ENCODE data around the gene GNG2. TPM values are rescaled to one million over a fixed set of nuclear protein-coding genes. Genes with fewer than 3 reads are reported as not detected.

GNG2 gene
- total RNA-seq, 1 donor from 2014 or later = 56.8 TPM

GRCh38 chr14:51871846-51872245 lies 11.4 kb downstream of the GNG2 start:
- Histone ChIP-seq H2AFZ (replicated peaks) (no peak overlapping the region), H3K27ac (no peak overlapping the region), H3K36me3 (no peaks in the 10 kb centered on the region), H3K4me1 (no peaks in the 10 kb centered on the region), H3K4me2 (no peak overlapping the region), H3K79me2 (ENCODE audit: low read depth) (peaks cover 7% of the 10 kb centered on the region), H3K4me3 (no peak overlapping the region), H3K27me3 (no peaks in the 10 kb centered on the region), H3K9ac (no peak overlapping the region), H4K20me1 (ENCODE audit: low read depth) (peaks cover 6% of the 10 kb centered on the region), H3F3A (ENCODE audit: low read depth) (no peaks in the 10 kb centered on the region), H3K9me3 (ENCODE audit: low read depth) (no peaks in the 10 kb centered on the region)
- Mint-ChIP-seq H3K27ac (peak overlapping the region; percentile 26), H3K4me3 (no peak overlapping the region), H3K36me3 (peaks cover 2% of the 10 kb centered on the region), H3K4me1 (peaks cover 22% of the 10 kb centered on the region), H3K27me3 (ENCODE audit: insufficient read depth, low read depth) (no peaks in the 10 kb centered on the region), H3K9me3 (no peaks in the 10 kb centered on the region)
- TF ChIP-seq EZH2phosphoT487 (IDR thresholded peaks at IDR 0.05) = no peak
- no peak for TF ChIP-seq EZH2 (IDR thresholded peaks at IDR 0.05)
- TF ChIP-seq, protein P1, sequence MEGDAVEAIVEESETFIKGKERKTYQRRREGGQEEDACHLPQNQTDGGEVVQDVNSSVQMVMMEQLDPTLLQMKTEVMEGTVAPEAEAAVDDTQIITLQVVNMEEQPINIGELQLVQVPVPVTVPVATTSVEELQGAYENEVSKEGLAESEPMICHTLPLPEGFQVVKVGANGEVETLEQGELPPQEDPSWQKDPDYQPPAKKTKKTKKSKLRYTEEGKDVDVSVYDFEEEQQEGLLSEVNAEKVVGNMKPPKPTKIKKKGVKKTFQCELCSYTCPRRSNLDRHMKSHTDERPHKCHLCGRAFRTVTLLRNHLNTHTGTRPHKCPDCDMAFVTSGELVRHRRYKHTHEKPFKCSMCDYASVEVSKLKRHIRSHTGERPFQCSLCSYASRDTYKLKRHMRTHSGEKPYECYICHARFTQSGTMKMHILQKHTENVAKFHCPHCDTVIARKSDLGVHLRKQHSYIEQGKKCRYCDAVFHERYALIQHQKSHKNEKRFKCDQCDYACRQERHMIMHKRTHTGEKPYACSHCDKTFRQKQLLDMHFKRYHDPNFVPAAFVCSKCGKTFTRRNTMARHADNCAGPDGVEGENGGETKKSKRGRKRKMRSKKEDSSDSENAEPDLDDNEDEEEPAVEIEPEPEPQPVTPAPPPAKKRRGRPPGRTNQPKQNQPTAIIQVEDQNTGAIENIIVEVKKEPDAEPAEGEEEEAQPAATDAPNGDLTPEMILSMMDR (IDR thresholded peaks at IDR 0.05) = no peak
- no peak for DNase-seq (ENCODE audit: low spot score)

DNA sequence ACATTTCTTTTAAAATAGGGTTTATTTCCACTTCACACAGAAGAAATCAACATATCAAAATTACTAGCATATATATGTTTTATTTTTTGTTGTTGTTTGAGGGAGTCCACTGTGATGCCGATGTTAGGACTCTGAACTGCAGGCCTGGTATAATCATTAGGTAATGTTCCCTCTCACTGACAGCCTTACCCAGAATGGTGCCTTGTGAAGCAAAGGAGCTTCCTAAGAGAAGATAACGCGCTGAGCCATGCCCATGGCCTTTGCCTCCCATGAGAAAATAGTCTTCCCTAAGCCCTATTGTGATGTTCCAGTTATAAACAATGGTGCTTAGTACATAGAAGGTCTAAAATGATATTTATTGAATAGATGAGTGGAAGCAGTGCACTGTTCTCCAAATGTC lies 12.0 kb downstream of the GNG2 start:
- Mint-ChIP-seq H3K4me1 (peaks cover 28% of the 10 kb centered on the region), H3K9me3 (no peaks in the 10 kb centered on the region), H3K27ac (no peak overlapping the region), H3K4me3 (no peak overlapping the region), H3K27me3 (ENCODE audit: insufficient read depth, low read depth) (no peaks in the 10 kb centered on the region), H3K36me3 (peaks cover 2% of the 10 kb centered on the region)
- Histone ChIP-seq H3K9ac (no peak overlapping the region), H3K27ac (no peak overlapping the region), H4K20me1 (ENCODE audit: low read depth) (peaks cover 6% of the 10 kb centered on the region), H3K9me3 (ENCODE audit: low read depth) (no peaks in the 10 kb centered on the region), H2AFZ (replicated peaks) (no peak overlapping the region), H3K4me3 (no peak overlapping the region), H3K79me2 (ENCODE audit: low read depth) (peaks cover 7% of the 10 kb centered on the region), H3K4me2 (no peak overlapping the region), H3F3A (ENCODE audit: low read depth) (no peaks in the 10 kb centered on the region), H3K36me3 (no peaks in the 10 kb centered on the region), H3K4me1 (no peaks in the 10 kb centered on the region), H3K27me3 (no peaks in the 10 kb centered on the region)
- DNase-seq (ENCODE audit: low spot score) = no peak
- TF ChIP-seq EZH2 (IDR thresholded peaks at IDR 0.05) = no peak
- TF ChIP-seq, protein P1 (IDR thresholded peaks at IDR 0.05) = no peak
- TF ChIP-seq EZH2phosphoT487 (IDR thresholded peaks at IDR 0.05) = no peak

DNA sequence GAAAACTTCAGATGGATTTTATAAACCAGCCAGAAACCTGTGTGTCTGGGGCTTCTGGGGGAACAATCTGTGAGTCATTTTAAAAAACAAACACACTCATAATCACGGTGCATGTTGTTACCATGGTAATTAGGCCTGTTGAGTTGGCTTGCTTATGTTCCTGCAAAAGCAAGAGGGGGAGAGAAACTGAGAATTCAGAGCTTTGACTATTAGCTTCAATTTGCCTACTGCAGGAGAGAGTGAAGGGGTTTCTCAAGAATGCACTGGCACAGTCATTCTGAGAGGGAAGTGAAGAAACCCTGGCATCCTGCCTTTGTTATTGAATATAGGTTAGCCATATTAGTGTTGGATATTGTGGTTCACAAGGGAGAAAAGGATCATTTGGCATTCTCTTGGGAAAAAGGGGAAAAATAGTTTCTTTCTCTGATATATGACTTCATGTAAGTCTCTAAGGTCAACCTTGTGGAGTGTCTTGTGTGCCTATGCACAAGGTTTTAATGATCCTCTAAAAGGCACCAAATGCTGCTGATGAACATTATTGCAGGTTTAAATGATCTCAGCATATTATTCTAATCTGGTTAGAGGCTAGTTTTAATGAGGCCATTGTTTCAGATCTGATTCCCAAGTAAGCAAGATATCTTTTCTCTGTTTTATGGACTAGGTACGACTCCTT lies 12.9 kb downstream of the GNG2 start:
- Histone ChIP-seq H3K4me3 (no peak overlapping the region), H3K4me2 (no peak overlapping the region), H2AFZ (replicated peaks) (no peak overlapping the region), H3K4me1 (no peaks in the 10 kb centered on the region), H3F3A (ENCODE audit: low read depth) (no peaks in the 10 kb centered on the region), H3K27me3 (no peaks in the 10 kb centered on the region), H3K9ac (no peak overlapping the region), H4K20me1 (ENCODE audit: low read depth) (peaks cover 6% of the 10 kb centered on the region), H3K27ac (no peak overlapping the region), H3K9me3 (ENCODE audit: low read depth) (no peaks in the 10 kb centered on the region), H3K79me2 (ENCODE audit: low read depth) (peaks cover 7% of the 10 kb centered on the region), H3K36me3 (no peaks in the 10 kb centered on the region)
- DNase-seq (ENCODE audit: low spot score) = no peak
- H3K4me3 Mint-ChIP-seq = no peak overlapping the region
- no peaks in the 10 kb centered on the region for H3K9me3 Mint-ChIP-seq
- H3K27me3 Mint-ChIP-seq (ENCODE audit: insufficient read depth, low read depth) = no peaks in the 10 kb centered on the region
- TF ChIP-seq EZH2phosphoT487 (IDR thresholded peaks at IDR 0.05) (no peak), EZH2 (IDR thresholded peaks at IDR 0.05) (no peak)
- TF ChIP-seq, protein P1 (IDR thresholded peaks at IDR 0.05) = no peak
- H3K36me3 Mint-ChIP-seq = peaks cover 2% of the 10 kb centered on the region
- peak overlapping the region; percentile 70 for H3K27ac Mint-ChIP-seq
- H3K4me1 Mint-ChIP-seq = peaks cover 29% of the 10 kb centered on the region

Data from neural progenitor cell (in vitro differentiated cells).